CD4-positive, alpha-beta T cell (primary cell): ENCODE results near the gene C20orf96. TPM values are rescaled to one million over a fixed set of nuclear protein-coding genes. Genes with fewer than 3 reads are reported as not detected.

Experiments used
- ATAC-seq: fragments of 200-7000 bp; cut with Tn5 transposase; one replicate; pipeline ENCODE4 v1.10.0; 2022; ENCODE audit warnings: mild to moderate bottlenecking; ENCODE audit not compliant: poor library complexity
- CTCF ChIA-PET: fragments of 350-600 bp; sonication (Branson Sonifier 250); formaldehyde crosslinking; loops from one replicate; lab custom pipeline; 2021; ENCODE audit warnings: antibody characterized with exemption, inconsistent platforms; lab: Charles Lee
- POLR2A ChIA-PET: fragments of 350-600 bp; sonication (Branson Sonifier 250); formaldehyde crosslinking; loops from one replicate; lab custom pipeline; 2021; ENCODE audit warnings: antibody characterized with exemption, inconsistent platforms; lab: Charles Lee
- DNase-seq, 14 experiments: peaks; one replicate each; pipeline ENCODE4 v3.0.0-alpha.2; 2013 to 2020; ENCODE audit warnings: mixed read lengths in 2 of 14
- H3K27ac ChIP-seq, 2 donors: one replicate each; pipeline versions ENCODE4 v1.5.1 to v1.7.0; 2013; ENCODE audit warnings: low read length in 2 of 2, low read depth in 1 of 2, mild to moderate bottlenecking in 1 of 2
- H3K27me3 ChIP-seq, 2 experiments: 1 replicate in 1 of 2; 2 replicates in 1 of 2; pipeline versions ENCODE4 v1.6.1 to v1.7.0; 2013; ENCODE audit warnings: low read length in 2 of 2, control low read depth in 1 of 2, mild to moderate bottlenecking in 1 of 2, moderate library complexity in 1 of 2; ENCODE audit not compliant: insufficient read depth in 2 of 2, control insufficient read depth in 1 of 2
- H3K36me3 ChIP-seq: one replicate; pipeline ENCODE4 v1.6.1; 2013; ENCODE audit warnings: low read length, control low read depth; ENCODE audit not compliant: insufficient read depth
- H3K4me1 ChIP-seq: one replicate; pipeline ENCODE4 v1.6.1; 2013; ENCODE audit warnings: low read length, control low read depth; ENCODE audit not compliant: insufficient read depth
- H3K4me3 ChIP-seq: one replicate; pipeline ENCODE4 v1.5.1; 2013; ENCODE audit warnings: mild to moderate bottlenecking, low read length, moderate library complexity
- H3K9me3 ChIP-seq, 2 experiments: 1 replicate in 1 of 2; 2 replicates in 1 of 2; pipeline versions ENCODE4 v1.6.1 to v1.7.0; 2013; ENCODE audit warnings: low read length in 2 of 2, mild to moderate bottlenecking in 2 of 2, control low read depth in 1 of 2, moderate library complexity in 1 of 2; ENCODE audit not compliant: control insufficient read depth in 1 of 2, insufficient read depth in 1 of 2
- H3K27ac Mint-ChIP-seq: one replicate; pipeline ENCODE4 v1.8.0; 2020; ENCODE audit warnings: mixed read lengths
- H3K27me3 Mint-ChIP-seq: one replicate; pipeline ENCODE4 v1.8.0; 2021; ENCODE audit warnings: mixed read lengths
- H3K36me3 Mint-ChIP-seq: one replicate; pipeline ENCODE4 v1.8.0; 2021; ENCODE audit warnings: low read depth, mixed read lengths
- H3K4me1 Mint-ChIP-seq: one replicate; pipeline ENCODE4 v1.8.0; 2021; ENCODE audit warnings: low read depth, mixed read lengths
- H3K4me3 Mint-ChIP-seq: one replicate; pipeline ENCODE4 v1.8.0; 2020; ENCODE audit warnings: mild to moderate bottlenecking, mixed read lengths
- H3K9me3 Mint-ChIP-seq: one replicate; pipeline ENCODE4 v1.8.0; 2020; ENCODE audit warnings: mixed read lengths
- CTCF ChIP-seq: fragments of 200-600 bp; IDR thresholded peaks from one replicate; pipeline ENCODE4 v1.8.0; 2022; ENCODE audit warnings: antibody characterized with exemption, mild to moderate bottlenecking
- intact Hi-C, 2 experiments: fragments of 100-400 bp; cut with DNase I in 1 of 2; cut with micrococcal nuclease in 1 of 2; formaldehyde crosslinking; loops; one replicate each; pipeline versions ENCODE4 v1.15.1 to v1.9.0; 2023 to 2025; cut with DNase I, micrococcal nuclease
- total RNA-seq, 174 experiments: library from RNA in 2 of 174; stranded (reverse) in 2 of 174; gene quantifications; one replicate each; pipeline ENCODE4 v1.2.3 and lab custom pipeline; 2021 to 2026

Gene C20orf96
- total RNA-seq, 2 experiments from 2014 or later: 2.4 to 3.3 TPM

GRCh38 chr20:311609-312008 lies 21.1 kb upstream of the C20orf96 start:
- Mint-ChIP-seq H3K27ac (no peak overlapping the region), H3K4me1 (peaks cover 14% of the 10 kb centered on the region), H3K36me3 (no peaks in the 10 kb centered on the region), H3K27me3 (no peaks in the 10 kb centered on the region), H3K4me3 (no peak overlapping the region), H3K9me3 (no peaks in the 10 kb centered on the region)
- H3K9me3 ChIP-seq: no peaks in the 10 kb centered on the region
- intact Hi-C loops: no loop called here
- CTCF ChIA-PET: no interaction called here
- no peaks in the 10 kb centered on the region for H3K36me3 ChIP-seq
- no peaks in the 10 kb centered on the region for H3K27me3 ChIP-seq
- ATAC-seq (no peak), DNase-seq (no peak)
- H3K4me1 ChIP-seq: peaks cover 12% of the 10 kb centered on the region
- no peak overlapping the region for H3K4me3 ChIP-seq
- H3K27ac ChIP-seq: no peak overlapping the region
- POLR2A ChIA-PET: no interaction called here
- TF ChIP-seq CTCF: no peak

GRCh38 chr20:310645-311044 lies 20.1 kb upstream of the C20orf96 start:
- peak overlapping the region; percentile 40 for H3K4me3 ChIP-seq
- TF ChIP-seq CTCF: no peak
- no peak overlapping the region for H3K27ac ChIP-seq
- ATAC-seq: no peak
- no peaks in the 10 kb centered on the region for H3K27me3 ChIP-seq
- intact Hi-C loops: no loop called here
- no peak for DNase-seq
- H3K4me1 ChIP-seq: peaks cover 12% of the 10 kb centered on the region
- H3K4me3 Mint-ChIP-seq: peak overlapping the region; percentile 77
- ChIA-PET POLR2A (interaction anchor here (3.3 kb wide), 1 partner anchor 12 kb away, joined by 18 read pairs; the partner anchor contains the start of gene ZCCHC3), CTCF (no interaction called here)
- no peaks in the 10 kb centered on the region for H3K36me3 ChIP-seq
- no peaks in the 10 kb centered on the region for H3K27me3 Mint-ChIP-seq
- peaks cover 14% of the 10 kb centered on the region for H3K4me1 Mint-ChIP-seq
- H3K36me3 Mint-ChIP-seq: no peaks in the 10 kb centered on the region
- no peak overlapping the region for H3K27ac Mint-ChIP-seq
- H3K9me3 ChIP-seq: no peaks in the 10 kb centered on the region
- no peaks in the 10 kb centered on the region for H3K9me3 Mint-ChIP-seq

- DNase-seq: peak; percentile 49 to 89 (median 72)
- peak; percentile 99 for ATAC-seq
- Mint-ChIP-seq H3K36me3 (no peaks in the 10 kb centered on the region), H3K4me1 (peaks cover 14% of the 10 kb centered on the region), H3K4me3 (peak overlapping the region; percentile 77), H3K9me3 (no peaks in the 10 kb centered on the region), H3K27me3 (no peaks in the 10 kb centered on the region), H3K27ac (no peak overlapping the region)
- Histone ChIP-seq H3K4me3 (peak overlapping the region; percentile 40), H3K27ac (no peak overlapping the region), H3K27me3 (no peaks in the 10 kb centered on the region), H3K4me1 (peaks cover 12% of the 10 kb centered on the region), H3K9me3 (no peaks in the 10 kb centered on the region), H3K36me3 (no peaks in the 10 kb centered on the region)
- TF ChIP-seq CTCF: no peak
- ChIA-PET POLR2A (interaction anchor here (3.3 kb wide), 1 partner anchor 12 kb away, joined by 18 read pairs; the partner anchor contains the start of gene ZCCHC3), CTCF (no interaction called here)
- intact Hi-C loops: no loop called here
These were observed 19.5 kb upstream of the C20orf96 start for GRCh38 chr20:309841-310644.
